ENCODE results near the gene PHC1.
"Not testable (repeated sequence)": the region's sequence is repeated elsewhere in the genome, so short reads cannot be mapped to it uniquely, and the experiment has no call there.

DNA sequence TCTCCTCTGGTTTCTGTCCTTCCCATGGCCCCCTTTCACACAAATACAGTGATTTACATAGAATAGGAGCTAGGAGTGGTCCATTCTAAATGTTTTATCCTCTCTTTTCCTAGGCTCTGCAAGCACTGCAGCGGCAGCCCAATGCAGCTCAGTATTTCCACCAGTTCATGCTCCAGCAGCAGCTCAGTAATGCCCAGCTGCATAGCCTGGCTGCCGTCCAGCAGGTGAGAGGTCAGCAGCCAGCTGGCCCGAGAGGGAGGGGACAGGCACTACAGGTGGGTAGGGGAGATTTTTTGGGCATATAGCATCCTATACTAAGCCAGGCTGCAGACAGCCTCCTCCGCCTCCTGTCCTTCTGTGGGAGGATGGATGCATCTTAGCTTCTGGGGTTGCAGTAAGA, 5.3 kb downstream of the PHC1 start:
- TF ChIP-seq, protein P1, sequence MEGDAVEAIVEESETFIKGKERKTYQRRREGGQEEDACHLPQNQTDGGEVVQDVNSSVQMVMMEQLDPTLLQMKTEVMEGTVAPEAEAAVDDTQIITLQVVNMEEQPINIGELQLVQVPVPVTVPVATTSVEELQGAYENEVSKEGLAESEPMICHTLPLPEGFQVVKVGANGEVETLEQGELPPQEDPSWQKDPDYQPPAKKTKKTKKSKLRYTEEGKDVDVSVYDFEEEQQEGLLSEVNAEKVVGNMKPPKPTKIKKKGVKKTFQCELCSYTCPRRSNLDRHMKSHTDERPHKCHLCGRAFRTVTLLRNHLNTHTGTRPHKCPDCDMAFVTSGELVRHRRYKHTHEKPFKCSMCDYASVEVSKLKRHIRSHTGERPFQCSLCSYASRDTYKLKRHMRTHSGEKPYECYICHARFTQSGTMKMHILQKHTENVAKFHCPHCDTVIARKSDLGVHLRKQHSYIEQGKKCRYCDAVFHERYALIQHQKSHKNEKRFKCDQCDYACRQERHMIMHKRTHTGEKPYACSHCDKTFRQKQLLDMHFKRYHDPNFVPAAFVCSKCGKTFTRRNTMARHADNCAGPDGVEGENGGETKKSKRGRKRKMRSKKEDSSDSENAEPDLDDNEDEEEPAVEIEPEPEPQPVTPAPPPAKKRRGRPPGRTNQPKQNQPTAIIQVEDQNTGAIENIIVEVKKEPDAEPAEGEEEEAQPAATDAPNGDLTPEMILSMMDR (IDR thresholded peaks at IDR 0.05): not testable (repeated sequence)
- TF ChIP-seq POLR2A (IDR thresholded peaks at IDR 0.05): not testable (repeated sequence)
